Activated CD8-positive, alpha-beta memory T cell treated with anti-CD3 and anti-CD28 coated beads, Interleukin-2, amount 50 U/mL, for 1 hour (primary cell): ENCODE measurements around the gene TRMU.
A peak's percentile ranks its signal among the peaks of the same experiment; 100 is the strongest.

Source experiments
- DNase-seq: peaks from one replicate; pipeline ENCODE4 v3.0.0-alpha.2; 2020; ENCODE audit errors: extremely low read depth

The TRMU gene

DNA sequence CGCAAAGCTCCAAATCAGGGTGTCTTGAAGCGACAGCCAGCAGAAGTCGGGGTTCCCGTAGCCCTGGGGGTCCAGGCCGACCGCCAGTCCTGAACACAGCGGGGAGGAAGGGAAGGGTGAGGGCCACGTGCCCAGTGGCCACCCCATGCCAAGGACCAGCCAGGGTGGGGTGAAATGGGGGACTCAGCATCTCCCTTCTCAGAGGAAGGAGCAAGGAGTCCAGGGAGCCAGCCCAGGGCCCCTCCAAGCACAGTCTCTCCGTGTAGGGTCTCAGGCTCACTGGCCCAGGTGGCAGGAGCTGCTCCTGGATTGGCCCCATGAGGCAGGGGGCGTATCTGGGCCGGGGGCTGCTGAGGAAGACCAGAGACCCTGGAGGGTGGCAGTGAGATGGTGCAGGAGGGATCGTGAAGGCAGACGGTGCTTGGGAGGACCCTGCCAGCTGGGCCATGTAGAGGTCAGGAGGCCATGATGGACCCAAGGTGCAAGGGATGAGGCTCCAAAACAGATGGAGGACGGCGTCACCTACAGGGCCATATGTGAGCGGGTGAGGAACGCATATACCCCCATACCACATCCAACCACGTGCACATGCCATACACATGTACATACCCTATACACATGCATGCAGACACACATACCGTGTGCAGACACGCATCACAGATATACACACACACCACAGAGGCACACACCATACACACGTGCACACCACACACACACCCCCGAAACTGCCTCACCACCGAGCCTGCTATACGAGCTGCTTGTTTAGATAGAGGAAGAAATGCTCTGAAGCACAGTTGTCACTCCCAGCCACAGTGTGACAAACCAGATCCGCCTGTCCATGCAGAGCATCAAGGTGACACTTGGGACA lies 34.4 kb downstream of the TRMU start:
- no peak for DNase-seq

DNA sequence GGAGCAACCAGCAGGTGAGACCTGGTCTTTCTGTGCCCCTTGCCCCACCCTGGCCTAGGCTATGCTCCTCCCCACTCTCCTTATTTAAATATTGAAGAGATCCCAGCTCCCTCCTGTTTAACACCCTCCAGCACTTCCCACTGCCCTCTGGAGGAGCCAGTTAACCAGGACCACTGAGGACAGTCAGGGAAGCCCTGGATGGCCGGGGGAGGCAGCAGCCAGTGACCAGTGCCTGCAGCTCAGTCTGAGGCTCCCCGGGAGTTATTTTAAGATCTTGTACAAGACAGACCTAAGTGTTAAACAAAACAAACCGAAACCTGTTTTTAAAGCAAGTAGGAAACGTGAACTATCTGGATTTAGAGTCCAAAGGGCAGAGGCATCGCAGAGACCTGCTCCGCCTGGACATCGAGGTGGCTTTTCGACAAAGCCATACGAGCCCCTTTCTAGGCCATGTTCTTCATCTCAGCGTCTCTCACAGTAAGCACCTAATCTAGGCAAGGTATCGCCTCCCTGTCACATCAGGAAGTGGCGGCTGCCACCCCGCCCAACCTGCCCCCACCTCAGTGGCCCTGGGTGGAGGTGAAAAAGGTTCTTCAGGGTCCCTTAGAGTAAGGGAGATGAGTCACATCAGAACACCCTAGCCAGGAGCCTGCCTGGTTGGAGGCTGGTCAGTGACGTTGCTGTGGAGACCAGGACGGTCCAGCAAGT lies 35.2 kb downstream of the TRMU start:
- DNase-seq, result peak; percentile 12

DNA sequence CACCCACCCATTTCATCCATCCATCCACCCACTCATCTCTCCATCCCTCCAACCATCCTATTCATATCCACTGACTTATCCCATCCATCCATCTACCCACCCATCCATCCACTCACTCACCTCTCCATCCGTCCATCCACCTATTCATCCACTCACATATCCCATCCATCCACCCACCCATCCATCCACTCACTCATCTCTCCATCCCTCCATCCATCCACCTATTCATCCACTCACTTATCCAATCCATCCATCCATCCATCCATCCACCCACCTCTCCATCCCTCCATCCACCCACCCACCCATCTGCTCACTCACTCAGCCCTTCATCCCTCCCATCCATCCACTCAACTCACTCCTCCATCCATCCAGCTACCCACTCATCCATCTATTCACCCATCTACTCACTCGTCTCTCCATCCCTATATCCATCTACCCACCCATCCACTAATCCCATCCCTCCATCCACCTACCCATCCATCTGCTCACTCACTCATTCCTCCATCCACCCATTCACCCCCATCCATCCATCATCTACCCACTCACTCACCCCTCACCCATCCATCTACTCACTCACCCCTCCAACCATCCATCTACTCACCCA lies 36.2 kb downstream of the TRMU start:
- DNase-seq, result no peak

DNA sequence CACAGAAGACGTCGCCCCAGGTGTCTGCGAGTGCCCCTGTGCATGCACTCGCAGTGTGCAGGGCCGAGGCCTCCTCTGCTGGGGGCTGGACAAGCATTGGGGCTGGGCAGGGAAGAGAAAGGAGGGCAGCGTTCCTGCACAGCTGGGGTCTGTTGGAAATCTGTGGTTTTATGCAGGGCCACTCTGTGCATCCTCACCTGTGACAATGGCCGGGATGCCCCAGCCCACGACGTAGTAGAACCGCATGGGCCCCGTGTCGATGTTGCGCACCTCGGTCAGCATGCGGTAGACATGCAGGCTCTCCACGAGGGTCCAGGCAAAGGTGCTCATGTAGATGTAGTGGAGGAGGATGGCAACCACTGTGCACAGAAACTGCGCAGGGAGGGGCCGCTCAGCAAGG lies 37.2 kb downstream of the TRMU start:
- DNase-seq, result no peak

DNA sequence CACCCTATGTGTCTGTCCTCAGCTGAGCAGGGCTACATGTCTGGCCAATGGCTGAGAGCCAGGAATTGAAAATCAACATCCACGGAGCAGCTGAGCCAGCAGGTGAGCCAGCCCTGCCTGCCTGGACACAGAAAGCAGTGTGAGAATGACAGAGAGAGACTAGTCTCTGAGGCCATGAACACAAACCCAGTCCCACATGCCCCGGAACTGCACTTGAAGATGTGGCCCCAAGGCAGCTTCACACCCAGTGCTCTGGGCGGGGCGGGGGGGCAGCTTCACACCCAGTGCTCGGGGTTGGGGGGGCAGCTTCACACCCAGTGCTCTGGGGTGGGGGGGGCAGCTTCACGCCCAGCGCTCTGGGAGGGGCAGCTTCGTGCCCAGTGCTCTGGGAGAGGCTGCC lies 37.6 kb downstream of the TRMU start:
- DNase-seq, result no peak

DNA sequence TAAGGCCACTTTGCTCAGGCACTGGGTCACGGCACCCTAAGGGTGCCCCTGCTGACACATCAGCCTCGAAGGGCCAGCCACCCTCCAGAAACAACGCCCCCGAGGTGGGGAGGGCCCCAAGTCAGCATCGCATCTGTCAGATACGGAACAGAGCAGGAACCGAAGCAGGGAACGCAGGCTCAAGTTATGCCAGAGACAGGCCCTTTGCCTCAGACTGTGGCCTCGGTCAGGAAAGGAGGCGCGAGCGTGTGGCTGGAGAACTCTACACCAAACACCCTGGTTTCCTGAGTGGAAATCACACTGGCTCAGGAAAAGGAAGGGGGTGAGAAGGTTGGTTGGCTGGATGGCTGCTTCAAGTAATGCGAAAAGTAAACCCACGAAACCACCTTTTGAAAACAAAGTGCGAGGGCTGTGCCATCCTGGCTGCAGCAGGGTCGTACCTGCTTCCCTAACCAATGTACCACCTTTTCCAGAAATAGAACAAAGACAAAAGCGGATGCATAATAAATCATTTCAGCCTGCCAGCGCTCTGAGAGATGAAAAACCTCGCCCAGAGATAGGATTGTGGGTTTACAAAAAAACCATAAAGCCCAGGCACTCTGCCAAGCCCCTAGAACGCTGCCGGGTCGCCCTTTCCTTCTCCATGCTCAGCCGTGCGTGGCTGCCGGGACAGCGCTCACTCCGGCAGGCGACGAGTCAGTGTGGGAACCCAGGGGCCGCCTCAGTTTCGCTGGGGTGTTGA lies 38.6 kb downstream of the TRMU start:
- DNase-seq, result peak; percentile 7

DNA sequence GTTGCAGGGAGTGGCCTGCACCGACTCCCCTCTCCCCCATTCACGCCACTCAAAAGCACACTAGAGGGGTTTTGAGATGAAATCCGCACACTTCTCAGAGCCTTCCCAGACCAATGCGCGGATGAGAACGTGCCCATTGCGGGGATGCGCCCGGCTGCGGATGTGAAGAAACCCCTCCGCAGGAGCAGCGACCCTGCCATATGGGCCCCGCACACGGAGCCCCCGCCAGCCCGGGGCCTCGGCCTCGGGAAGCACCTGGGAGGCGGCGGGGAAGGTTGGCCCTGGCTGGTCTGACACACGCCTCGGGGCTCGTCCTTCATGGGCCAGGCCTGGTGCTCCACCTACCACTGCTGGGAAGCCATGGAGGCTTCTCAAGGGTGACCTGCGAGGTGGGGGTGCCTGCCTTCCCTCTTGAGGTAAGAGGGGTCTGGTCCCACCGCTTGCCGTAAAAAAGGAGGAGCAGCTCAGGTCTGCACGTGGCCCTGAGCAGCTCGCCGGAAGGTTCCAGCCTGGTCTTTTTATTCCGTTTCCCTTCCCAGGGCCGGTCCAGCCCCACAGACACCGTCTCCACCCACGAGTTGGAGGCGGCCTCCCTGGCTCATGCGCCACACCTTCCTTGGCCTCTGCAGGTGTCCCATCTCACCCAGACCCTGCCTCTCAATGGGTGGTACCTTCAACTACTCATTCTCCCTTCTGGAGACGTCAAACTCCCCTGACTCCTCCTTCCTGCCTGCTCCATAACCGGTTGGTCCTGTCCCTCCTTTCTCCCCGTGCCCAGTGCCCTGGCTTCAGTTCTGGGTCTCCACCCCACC lies 39.4 kb downstream of the TRMU start:
- no peak for DNase-seq

DNA sequence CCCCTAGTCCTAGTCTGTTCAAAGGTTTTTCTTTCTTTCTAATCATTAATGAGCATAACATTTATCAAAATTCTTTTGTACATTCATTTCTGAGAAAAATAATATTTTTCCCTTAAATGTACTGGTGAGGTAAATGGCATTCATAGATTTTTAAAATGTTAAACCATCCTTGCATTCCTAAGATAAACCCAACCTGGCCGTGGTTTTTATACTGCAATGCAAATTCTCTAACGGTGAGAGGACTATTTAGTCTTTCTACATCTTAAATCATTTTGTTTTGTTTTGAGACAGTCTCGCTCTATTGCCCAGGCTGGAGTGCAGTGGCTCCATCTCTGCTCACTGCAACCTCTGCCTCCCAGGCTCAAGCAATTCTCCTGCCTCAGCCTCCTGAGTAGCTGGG lies 40.6 kb downstream of the TRMU start:
- DNase-seq, result no peak

DNA sequence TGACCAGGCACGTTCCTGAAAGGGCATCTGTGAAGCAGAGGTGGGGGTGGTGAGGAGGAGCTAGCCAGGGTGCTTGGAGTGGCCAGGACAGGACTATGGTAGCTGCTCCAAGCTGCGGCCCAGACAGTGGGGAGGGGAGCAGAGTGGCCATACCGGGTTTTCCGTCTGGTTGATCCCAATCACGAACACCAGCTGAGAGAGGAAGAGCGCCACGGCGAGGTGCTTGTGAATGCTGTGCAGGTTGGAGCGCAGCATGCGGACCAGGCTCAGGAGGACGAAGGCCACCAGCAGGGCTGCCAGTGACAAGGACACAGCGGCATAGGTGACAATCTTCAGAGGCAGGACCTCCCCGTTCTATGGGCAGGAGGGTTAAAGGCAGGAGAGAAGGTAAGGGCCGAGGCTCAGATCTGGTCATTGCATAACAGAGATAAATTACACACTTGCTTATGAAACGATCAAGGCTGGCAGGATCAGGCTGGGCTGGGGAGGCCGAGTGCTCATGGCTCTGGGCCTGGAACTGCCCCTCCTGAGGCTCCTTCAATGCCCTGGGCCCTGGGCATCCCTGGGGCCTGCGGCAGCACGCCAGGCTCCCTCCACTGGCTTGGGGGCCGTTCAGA lies 41.5 kb downstream of the TRMU start:
- DNase-seq, result no peak

DNA sequence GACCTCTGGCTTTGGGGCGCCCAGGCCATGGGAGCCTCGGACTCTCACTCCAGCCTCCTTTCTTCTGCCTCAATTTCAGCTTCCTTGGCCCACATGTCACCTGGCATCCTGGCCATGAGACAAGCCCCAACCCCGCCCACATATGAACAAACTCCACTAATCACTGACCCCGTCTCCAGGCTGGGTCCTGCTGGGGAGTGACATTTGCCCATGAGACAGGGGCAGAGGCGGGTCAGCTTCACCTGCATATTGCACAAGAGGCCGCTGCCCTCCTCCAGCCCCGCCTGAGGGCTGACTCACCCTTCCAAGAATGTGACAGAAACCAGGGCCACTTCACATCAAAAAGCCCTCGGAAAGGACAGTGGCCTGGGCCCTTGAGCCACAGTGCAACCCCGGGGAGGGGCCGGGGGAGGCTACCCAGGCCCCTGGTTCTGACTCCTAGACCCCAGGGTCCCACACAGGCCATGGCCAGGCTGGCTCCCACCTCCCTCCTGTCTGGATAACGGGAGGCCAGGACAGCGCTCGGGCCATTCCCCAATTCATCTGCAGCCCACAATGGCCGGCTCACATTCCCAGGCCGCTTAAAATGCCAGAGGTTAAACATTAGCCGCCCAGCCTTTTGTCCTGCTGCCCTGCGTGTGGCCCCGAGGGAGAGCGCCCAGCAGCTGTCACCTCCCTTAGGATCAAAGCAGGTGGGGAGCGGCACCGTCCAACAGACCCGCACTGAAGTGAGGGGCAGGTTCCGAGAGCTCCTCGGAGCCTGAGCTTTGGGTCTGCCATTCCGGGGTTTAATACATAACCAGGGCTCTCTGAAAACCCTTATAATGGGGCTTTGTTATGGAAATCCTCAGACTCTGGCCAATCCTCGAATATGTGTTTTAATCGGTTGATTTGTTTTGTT lies 42.3 kb downstream of the TRMU start:
- DNase-seq, result no peak

DNA sequence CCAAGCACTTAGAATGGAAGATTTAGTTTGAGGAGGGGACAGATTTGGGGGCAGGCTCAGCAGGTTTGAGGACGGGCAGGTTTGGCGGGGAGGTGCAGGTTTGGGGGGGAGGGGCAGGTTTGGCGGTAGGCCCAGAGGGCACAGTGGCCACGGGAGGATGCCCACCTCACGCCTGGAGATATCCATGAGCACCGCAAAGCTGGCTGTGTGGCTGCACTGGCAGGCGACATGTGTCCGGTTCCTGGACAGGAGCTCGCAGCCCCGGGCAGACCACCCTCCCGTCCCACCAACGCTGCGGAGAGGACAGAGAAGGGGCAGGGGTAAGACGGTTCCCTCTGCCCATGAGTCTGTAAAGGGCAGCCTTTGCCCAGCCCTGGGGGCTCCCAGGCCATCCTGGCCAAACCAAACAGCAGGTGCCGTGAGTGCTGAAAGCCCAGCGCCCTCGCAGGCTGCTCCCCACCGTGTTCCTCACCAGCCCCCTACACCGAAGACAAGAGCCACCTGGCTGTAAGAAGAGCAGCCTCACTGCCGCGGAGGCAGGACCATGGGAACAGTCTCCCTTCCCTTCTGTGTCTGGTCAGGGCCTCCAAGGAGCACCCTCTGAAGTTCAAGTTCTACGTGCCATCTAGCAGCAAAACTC lies 43.0 kb downstream of the TRMU start:
- DNase-seq, result no peak

DNA sequence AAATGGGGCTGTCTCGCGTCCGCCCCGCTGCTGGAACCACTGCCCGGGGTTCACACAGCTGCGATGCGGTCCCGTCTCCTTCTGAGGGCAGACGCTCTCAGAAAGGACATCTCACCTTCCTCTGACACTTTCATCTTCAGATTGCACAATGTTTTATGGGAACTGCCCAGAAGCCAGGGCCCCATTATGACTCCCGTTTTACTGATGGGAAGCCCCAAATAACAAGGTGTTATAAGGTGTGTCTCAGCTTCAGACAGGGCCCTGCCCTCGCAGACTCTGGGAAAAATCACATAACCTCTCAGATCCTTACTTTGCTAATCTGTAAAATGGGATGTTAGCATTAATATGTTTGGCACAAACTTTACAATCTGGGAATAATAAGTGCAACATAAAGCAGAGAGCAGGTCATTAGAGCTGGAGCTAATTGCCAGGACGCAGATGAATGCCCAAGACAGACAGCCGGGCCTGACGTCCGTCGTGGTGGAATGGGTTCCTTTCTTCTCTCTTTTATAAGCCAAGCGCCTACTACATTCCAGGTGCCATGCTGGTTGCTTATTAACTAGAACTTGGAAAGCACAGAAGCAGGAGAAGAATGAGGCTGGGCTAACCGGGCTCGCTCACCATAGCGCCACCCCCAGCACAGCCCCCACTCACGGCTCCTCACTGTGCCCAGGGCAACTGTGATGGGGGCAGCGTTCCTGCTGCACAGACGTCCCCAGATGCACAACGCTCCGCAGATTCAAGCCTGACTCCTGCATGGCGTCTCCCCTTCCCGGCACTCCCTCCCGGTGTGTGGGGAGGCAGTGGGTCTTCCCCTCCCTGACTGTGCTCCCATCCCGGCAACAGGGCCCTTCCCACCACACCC lies 43.8 kb downstream of the TRMU start:
- DNase-seq, result no peak

DNA sequence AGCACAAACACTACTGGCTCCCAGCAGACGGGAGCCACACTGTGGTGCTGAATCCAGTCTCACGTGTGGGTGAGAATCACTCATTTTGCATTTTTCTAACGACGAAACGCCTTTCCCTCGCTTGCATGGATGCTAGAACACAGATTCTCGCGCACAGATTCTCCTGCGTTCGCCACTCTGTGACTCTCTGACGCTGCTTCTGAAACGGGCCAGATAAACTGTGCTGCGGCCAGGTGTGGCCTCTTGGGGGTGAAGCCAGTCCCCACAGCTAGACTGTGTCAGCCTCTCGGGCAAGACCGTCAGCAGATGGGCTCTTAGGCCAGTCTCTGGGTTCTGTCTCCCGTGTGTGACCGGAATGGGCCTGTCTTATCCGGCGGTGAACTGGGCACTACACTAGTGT lies 44.6 kb downstream of the TRMU start:
- no peak for DNase-seq

DNA sequence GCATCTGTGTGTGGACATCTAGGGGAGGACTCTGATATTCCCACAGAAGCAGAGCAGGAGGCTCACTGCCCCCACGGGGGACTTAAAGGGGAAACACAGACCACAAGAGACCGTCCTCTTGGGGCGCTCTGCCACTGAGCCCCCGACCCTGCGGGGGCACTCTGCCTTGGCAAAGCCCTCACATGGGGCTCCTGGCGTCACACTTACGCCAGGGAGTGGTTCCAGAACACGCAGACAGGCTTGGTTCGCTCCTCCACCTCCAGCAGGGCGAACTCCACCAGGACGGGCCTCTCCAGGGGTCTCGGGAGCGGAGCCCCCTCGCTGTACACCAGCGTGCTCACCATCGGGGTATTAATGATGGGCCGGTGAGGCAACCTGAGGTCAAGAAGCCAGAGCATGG lies 45.1 kb downstream of the TRMU start:
- no peak for DNase-seq

DNA sequence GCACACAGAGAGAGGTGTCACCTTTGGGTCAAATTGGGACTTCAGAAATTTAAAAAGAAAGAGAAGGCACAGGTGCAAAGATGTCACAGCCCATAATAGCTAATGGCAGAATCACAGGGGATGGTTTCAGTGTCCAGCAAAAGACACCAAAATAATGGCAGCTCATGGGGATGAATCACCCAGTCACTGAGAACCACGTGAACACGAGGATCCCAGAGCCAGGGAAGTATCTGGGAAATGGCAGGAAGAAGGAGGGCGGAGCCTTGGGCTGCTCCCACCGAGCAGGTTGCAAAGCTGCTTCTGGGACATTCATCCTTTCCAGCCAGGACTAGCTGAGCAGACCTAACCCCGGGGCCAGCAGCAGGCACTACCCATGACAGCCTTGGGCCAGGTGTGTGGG lies 45.6 kb downstream of the TRMU start:
- no peak for DNase-seq

DNA sequence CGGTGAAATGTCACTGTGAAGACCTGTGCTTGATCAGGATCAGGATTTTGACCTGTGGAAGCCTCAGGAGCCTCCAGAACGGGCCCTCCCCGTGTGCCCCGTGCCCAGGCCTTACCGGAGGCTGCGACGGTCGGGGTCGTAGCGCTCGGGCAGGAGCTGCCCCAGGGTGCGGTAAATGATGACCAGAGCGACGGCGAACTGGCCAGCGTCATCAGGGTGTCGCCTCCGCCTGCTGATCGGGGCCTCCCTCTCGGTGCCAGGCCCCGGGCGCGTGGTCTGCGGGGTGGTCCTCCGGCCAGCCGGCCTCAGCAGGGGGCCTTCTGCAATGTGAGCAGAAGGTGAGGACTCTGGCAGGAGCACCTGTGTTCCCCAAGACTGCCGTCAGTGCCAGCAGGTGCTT lies 46.2 kb downstream of the TRMU start:
- DNase-seq, result no peak

DNA sequence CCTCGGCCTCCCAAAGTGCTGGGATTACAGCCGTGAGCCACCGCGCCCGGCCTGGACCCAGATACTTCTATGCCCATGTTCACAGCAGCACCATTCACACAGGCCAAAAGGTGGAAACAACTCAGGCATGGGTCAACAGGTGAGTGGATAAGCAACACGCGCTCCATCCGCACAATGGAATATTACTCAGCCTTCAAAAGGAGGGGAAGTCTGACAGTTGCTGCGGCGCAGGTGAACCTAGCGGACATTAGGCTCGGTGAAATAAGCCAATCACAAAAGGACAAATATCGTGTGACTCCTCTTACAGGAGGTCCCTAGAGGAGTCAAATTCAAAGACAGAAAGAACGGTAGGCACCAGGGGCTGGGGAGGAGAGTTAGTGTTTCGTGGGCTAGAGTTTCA lies 47.0 kb downstream of the TRMU start:
- no peak for DNase-seq

DNA sequence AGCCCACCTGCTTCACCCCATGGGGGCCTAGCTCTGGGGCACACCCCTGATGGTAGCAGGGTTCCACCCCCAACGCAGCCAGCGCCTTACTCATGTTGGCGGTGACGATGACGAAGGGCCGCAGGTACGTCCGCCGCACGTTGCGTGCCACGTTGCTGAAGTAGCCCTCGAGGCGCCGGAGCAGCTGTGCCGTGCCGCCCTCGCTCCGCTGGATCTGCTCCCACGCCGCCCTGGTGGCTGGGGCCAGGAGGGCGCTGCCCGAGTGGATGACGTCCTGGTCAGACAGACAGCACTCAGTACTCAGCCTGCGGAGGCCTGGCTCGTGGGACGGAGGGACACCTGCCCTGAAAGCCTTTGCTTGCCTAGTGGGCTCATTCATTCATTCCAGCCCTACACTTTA lies 50.8 kb downstream of the TRMU start:
- DNase-seq, result no peak
